Lung (tissue), 12 donors: ENCODE results near the gene BRD2. TPM values are rescaled to one million over a fixed set of nuclear protein-coding genes. Genes with fewer than 3 reads are reported as not detected.

Experiments
- ATAC-seq: fragments of 200-7000 bp; cut with Tn5 transposase; one replicate; pipeline ENCODE4 v1.9.1; 2020; ENCODE audit warnings: moderate number of reproducible peaks; ENCODE audit not compliant: insufficient read depth, low FRiP score
- DNase-seq, 3 donors: peaks; one replicate each; pipeline ENCODE4 v3.0.0-alpha.2; 2013 to 2017
- H3K27ac ChIP-seq, 2 donors: one replicate each; pipeline ENCODE4 v1.5.1; 2013; ENCODE audit warnings: mild to moderate bottlenecking in 2 of 2, moderate library complexity in 2 of 2, control low read depth in 1 of 2, inconsistent platforms in 1 of 2, low read depth in 1 of 2, low read length in 1 of 2
- H3K27me3 ChIP-seq, 3 donors: one replicate each; pipeline ENCODE4 v1.5.1; 2013; ENCODE audit warnings: low read length in 2 of 3; ENCODE audit not compliant: control insufficient read depth in 3 of 3, insufficient read depth in 3 of 3
- H3K36me3 ChIP-seq, 4 donors: one replicate each; pipeline ENCODE4 v1.5.1; 2013; ENCODE audit warnings: low read length in 4 of 4, mild to moderate bottlenecking in 1 of 4, moderate library complexity in 1 of 4; ENCODE audit not compliant: control insufficient read depth in 4 of 4, insufficient read depth in 4 of 4
- H3K4me1 ChIP-seq, 5 donors: one replicate each; pipeline ENCODE4 v1.5.1; 2013; ENCODE audit warnings: low read length in 5 of 5, mild to moderate bottlenecking in 2 of 5, moderate library complexity in 1 of 5; ENCODE audit not compliant: control insufficient read depth in 5 of 5, insufficient read depth in 5 of 5
- H3K4me3 ChIP-seq: one replicate; pipeline ENCODE4 v1.5.1; 2013; ENCODE audit warnings: mild to moderate bottlenecking, control low read depth, moderate library complexity
- H3K9ac ChIP-seq, 2 donors: one replicate each; pipeline ENCODE4 v1.5.1; 2013; ENCODE audit warnings: low read length in 2 of 2, control low read depth in 1 of 2; ENCODE audit not compliant: insufficient read depth in 1 of 2
- H3K9me3 ChIP-seq, 4 donors: one replicate each; pipeline ENCODE4 v1.5.1; 2013; ENCODE audit warnings: low read length in 3 of 4, mild to moderate bottlenecking in 1 of 4, moderate library complexity in 1 of 4; ENCODE audit not compliant: control insufficient read depth in 4 of 4, insufficient read depth in 3 of 4
- CTCF ChIP-seq: IDR thresholded peaks from 2 replicates; pipeline ENCODE4 v1.5.1; 2012; ENCODE audit warnings: mild to moderate bottlenecking; ENCODE audit errors: control extremely low read depth, extremely low read depth
- WGBS, 2 donors: extraction: QIAGEN DNeasy Blood & Tissue Kit; methylation state at CpG; one replicate each; pipeline ENCODE4 v1.1.7; 2013; 5-methylcytosine and 5-hydroxymethylcytosine counted together
- polyA plus RNA-seq, 2 donors: library from polyadenylated mRNA; stranded (reverse); fragments of 200-250 nt; gene quantifications; one replicate each; pipeline ENCODE4 v1.2.1, GENCODE V29; 2013
- total RNA-seq, 2 donors: library from RNA; depleted of rRNA in 1 of 2; stranded (reverse); fragments of >200 nt in 1 of 2; gene quantifications; one replicate each; pipeline ENCODE4 v1.2.1, GENCODE V29; 2014 to 2021
- donor health status: control.
- donor health status: control.
- donor health status: Bipolar disorder and iron deficiency.
- donor health status: healthy.
- donor health status: DM: yes; HTN: yes; CAD: no.

Gene BRD2
- total and polyA plus RNA-seq, 4 donors, result 114 to 178 (median 148) TPM

GRCh38 chr6:32946893-32947292 is 21.5 kb upstream of the BRD2 start:
- no peak for ATAC-seq

GRCh38 chr6:32947552-32948465 is 20.6 kb upstream of the BRD2 start:
- H3K27ac ChIP-seq, result no peak overlapping the region
- peaks cover 0 to 14% (median 0%) of the 10 kb centered on the region in 5 donors for H3K4me1 ChIP-seq
- ATAC-seq, result no peak
- H3K27me3 ChIP-seq, result peaks cover 0 to 2% (median 0%) of the 10 kb centered on the region in 3 donors
- 73 to 82% methylated on average over 11 of the region's 11 CpGs for WGBS, 2 donors
- TF ChIP-seq CTCF, result peak; percentile 36
- no peak overlapping the region for H3K4me3 ChIP-seq
- no peak overlapping the region for H3K9ac ChIP-seq
- DNase-seq, result peak in 2 of 3 donors; percentile 40 to 56
- H3K9me3 ChIP-seq, result no peaks in the 10 kb centered on the region
- H3K36me3 ChIP-seq, result peaks cover 0 to 3% (median 0%) of the 10 kb centered on the region in 4 donors

More at GRCh38 chr6:32946893-32947292, 21.5 kb upstream of the BRD2 start:
- peaks cover 0 to 3% (median 0%) of the 10 kb centered on the region in 4 donors for H3K36me3 ChIP-seq
- no peak for DNase-seq
- TF ChIP-seq CTCF, result no peak
- no peaks in the 10 kb centered on the region for H3K9me3 ChIP-seq
- H3K27ac ChIP-seq, result no peak overlapping the region
- peaks cover 0 to 2% (median 0%) of the 10 kb centered on the region in 3 donors for H3K27me3 ChIP-seq
- no peak overlapping the region for H3K9ac ChIP-seq
- no peak overlapping the region for H3K4me3 ChIP-seq
- H3K4me1 ChIP-seq, result peaks cover 0 to 13% (median 0%) of the 10 kb centered on the region in 5 donors

- no peak for TF ChIP-seq CTCF
- H3K9ac ChIP-seq, result no peak overlapping the region
- H3K27me3 ChIP-seq, result peaks cover 0 to 2% (median 0%) of the 10 kb centered on the region in 3 donors
- peaks cover 0 to 14% (median 0%) of the 10 kb centered on the region in 5 donors for H3K4me1 ChIP-seq
- H3K27ac ChIP-seq, result no peak overlapping the region
- no peak for DNase-seq
- WGBS, 2 donors, result 89 to 94% methylated on average over 9 of the region's 9 CpGs
- no peak for ATAC-seq
- no peak overlapping the region for H3K4me3 ChIP-seq
- peaks cover 0 to 3% (median 0%) of the 10 kb centered on the region in 4 donors for H3K36me3 ChIP-seq
- no peaks in the 10 kb centered on the region for H3K9me3 ChIP-seq
Measured at GRCh38 chr6:32949113-32949512, 19.3 kb upstream of the BRD2 start.
